ENCODE measurements around the gene ITPKA.
"Not testable (repeated sequence)": the region's sequence is repeated elsewhere in the genome, so short reads cannot be mapped to it uniquely, and the experiment has no call there.

ITPKA gene

DNA sequence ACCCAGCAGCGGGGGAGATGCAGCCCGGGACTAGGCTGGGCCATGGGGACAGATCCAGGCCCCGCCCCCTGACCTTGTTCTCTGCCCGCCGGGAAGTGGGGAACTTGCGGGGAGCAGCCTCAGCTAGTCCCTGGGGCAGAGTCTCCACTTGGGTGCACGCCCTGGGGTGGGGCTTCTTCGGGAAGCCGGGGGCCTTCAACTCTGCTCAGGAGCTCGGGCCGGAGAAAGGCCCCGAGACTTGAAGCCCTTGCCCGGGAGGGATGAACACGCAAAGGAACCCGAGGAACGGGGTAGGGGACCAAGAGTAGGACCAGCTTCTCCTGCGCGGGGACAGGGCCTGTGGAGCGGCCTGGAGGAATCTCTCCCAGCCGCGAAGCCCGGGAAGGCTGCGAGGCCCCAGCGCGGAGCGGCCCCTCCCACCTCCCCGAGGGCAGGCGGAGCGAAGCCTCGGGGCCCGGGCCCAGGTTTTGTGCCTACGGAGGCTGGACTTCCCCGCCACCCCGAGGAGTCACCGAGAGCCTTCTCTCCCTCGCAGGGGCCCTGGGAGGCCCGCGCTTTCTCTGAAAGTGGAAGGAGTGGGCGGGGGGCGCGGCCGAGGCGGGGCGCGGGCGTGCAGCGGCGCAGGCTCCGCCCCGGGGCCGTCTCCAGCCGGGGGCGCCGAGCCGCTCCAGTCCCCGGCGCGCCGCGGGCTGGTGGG, at the start of gene ITPKA:
ITPKA (plus strand) TSS at position 670 of the 697 bp plus-strand sequence. CDS start 54 bp downstream, outside the sequence.
- DNase-seq (ENCODE audit: low spot score): no peak

DNA sequence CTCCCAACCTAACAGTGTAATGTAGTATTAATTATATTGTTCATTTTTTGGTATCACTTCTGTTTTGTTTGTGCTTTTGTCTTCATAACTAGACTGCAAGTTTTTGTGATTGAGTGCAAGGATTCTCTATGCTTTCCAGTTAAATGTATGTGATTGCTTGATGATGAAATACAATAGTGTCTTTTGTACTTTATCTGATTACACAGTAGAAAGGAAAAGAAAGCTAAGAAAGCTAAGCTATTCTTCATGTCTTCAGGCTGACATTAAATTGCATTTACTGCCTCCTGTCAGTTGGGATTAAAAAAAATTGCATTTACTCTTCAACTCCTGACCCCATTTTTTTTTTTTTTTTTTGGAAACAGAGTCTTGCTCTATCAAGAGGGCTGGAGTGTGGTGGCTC, 48.3 kb upstream of the ITPKA start:
- no peak for DNase-seq (ENCODE audit: low spot score)

DNA sequence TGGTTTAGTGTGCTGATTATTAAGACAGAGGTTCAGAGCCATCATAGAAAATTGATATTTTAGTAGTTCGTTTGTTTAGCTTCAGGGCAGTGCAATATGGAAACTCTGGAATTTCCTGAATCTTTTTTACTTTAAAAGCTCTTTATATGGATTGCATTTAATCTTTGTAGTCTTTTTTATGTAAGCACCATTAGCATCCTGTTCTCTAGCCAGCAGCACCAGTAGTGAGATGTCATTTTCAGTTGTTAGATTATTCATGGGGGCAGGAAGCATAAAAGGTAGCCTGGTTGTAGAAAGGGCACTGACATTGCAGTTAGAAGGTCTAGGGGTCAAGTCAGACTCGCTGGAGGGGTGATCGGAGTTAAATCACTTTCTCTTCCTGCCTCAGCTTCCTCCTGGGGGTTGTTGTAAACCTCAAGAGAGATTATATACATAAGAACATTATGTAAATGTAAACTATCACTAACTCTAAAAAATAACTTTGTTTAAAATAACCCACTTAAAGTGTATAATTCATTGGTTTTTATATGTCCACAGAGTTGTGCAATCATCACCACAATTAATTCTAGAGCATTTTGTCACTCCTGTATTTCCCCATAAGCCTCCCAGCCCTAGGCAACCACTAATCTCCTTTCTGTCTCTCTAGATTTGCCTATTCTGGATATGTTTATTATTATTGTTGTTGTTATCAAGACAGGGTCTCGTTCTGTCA, 31.4 kb upstream of the ITPKA start:
- no peak for DNase-seq (ENCODE audit: low spot score)

DNA sequence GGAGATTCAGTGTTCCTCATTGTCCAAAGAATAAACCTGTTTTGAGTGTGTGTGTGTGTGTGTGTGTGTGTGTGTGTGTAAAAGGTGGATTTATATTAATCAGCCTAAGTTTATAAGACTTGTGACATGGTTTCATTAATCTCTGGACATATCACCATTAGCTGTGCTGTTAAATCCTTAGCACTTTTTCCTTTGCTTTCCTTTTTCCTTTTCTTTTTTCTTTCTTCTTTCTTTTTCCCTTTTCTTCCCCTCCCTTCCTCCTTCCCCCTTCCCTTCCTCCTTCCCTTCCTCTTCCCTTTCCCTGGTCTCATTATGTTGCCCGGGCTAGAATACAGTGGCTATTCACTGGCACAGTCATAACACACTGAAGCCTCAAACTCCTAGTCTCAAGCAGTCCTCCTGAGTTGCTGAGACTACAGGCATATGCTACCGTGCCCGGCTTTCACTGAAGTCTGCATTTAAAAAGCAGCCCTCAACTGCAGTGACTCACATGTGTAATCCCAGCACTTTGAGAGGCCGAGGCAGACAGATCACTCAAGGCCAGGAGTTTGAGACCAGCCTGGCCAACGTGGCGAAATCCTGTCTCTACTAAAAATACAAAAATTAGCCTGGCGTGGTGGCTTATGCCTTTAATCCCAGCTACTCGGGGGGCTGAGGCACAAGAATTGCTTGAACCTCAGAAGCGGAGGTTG, 28.6 kb upstream of the ITPKA start:
- no peak for DNase-seq (ENCODE audit: low spot score)

DNA sequence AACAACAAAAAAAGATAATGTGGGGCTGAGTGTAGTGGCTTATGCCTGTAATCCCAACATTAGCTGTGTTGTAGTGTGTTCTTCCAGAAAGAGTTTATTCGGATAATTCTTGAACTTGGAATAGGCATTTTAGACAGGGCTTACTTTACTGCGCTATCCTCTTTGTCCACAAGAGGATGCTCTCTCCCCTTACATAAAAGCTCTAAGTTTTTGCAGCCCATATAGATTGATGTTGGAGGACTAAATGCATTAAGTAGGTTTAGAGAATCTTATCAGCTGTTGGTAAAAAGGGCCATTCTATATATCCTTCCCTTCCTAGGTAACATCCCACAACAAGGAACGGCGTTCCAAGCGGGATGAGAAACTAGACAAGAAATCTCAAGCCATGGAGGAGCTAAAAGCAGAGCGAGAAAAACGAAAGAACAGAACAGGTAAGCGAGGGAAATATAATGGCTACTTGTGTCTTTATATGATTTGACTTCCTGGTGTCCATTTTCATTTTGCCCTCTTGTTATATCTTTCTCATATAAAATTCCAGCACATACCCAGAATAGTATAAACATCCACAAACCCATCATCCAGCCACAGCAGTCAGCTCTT, 27.8 kb upstream of the ITPKA start:
- peak; percentile 47 for DNase-seq (ENCODE audit: low spot score)

DNA sequence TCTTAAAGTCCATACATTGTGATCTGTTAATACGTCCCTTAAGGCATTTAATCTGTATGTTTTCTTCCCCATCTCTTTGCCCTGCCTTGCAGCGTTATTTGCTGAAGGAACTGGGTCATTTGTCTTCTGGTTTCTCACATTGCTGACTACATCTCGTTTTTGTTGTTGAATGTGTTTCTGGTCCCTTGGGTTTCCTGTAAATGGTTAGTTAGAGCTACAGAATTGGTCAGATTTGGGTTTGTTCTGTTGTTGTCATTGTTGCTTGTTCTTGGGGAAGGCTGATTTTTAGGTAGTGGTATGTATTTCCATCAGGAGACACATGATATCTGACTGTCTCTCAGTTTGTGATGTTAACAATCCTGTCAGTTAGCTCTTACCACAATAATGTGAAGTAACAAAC, 27.0 kb upstream of the ITPKA start:
- no peak for DNase-seq (ENCODE audit: low spot score)

DNA sequence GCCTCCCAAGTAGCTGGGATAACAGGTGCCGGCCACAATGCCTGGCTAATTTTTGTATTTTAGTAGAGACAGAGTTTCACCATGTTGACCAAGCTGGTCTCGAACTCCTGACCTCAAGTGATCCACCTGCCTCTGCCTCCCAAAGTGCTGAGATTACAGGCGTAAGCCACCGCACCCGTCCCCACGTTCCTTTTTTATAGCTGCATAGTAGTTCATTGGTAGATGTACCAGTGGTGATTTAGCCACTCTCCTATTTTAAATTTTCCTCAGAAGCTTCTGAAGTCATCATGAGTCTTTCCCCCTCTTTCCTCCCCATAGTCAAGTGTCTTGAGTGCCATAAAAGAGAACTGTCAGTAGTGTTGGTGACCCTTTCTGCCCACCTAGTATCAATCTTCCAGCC, 24.0 kb upstream of the ITPKA start:
- not testable (repeated sequence) for DNase-seq (ENCODE audit: low spot score)

DNA sequence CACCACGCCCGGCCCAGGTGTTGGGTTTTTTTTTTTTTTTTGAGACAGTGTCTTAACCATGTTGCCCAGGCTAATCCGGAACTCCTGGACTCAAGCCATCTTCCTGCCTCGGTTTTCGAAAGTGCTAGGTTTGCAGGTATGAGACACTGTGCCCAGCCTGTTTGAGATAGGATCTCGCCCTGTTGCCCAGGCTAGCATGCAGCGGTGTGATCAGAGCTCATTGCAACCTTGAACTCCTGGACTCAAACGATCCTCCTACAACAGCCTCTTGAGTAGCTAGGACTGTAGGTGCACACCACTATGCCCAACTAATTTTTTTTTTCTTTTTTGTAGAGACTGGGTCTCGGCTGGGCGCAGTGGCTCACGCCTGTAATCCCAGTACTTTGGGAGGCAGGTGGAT, 20.3 kb upstream of the ITPKA start:
- no peak for DNase-seq (ENCODE audit: low spot score)

DNA sequence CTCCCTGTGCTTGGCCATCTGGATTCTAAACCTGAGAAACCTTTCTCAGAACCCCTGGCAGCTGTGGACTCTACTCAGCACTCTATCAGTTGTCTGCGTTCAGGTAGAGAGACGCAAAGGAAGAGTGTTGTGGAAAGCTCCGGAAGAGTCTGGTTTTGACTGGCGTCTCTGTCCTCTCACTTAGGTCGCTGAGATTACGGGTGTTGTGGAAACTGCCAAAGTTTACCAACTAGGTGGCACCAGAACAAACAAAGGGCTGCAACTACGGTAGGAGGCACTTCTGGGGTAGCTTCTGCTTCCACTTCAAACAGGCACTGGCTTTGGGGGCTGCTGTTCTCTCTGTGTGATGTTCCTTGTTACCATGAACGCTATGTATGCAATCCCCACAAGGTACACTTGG, 19.2 kb upstream of the ITPKA start:
- DNase-seq (ENCODE audit: low spot score): no peak

DNA sequence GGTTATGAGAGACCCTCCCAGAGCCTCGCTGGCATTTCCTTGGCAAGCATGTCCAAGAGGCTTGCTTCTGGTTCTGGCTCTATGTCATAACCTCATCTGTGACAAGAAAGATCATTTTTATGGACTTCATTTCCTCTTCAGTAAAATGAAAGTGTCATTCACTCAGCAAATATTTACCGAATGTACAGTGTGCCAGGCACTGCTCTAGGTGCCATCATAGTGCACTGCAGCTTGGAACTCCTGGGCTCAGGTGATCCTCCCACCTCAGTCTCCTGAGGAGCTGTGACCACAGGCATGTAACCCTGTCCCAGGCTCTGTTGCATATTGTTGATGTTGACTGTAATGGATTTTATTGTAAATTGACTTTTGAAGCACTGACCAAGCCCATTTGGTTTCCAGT, 18.7 kb upstream of the ITPKA start:
- DNase-seq (ENCODE audit: low spot score): no peak

DNA sequence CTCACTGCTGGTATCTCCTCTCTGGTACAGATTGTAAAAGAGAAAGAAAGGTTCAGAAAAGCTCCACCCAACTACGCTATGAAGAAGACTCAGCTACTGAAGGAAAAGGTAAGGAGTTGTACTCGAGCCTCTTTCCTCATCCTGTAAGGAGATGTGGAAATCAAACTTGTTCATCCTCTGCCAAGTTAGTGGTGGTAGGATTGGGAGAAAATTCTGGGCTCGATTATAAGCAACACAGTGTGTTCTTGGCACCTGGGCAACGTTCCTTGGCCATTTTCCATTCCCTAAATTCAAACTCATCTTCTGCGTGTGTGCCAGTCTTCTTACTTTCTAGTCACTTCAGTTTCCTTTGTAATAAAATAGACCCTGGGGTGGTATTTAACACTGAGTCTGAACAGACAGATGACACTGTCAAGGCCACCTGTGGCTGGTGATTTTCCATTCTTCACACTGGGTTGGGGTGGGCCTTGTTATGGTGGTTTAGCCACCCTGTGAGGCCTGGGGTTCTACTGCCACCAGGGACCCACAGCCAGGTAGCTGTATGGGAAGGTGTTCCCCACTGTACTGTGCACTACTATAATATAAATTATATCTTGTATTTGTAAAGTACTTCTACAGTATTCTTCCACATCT, 17.1 kb upstream of the ITPKA start:
- no peak for DNase-seq (ENCODE audit: low spot score)

DNA sequence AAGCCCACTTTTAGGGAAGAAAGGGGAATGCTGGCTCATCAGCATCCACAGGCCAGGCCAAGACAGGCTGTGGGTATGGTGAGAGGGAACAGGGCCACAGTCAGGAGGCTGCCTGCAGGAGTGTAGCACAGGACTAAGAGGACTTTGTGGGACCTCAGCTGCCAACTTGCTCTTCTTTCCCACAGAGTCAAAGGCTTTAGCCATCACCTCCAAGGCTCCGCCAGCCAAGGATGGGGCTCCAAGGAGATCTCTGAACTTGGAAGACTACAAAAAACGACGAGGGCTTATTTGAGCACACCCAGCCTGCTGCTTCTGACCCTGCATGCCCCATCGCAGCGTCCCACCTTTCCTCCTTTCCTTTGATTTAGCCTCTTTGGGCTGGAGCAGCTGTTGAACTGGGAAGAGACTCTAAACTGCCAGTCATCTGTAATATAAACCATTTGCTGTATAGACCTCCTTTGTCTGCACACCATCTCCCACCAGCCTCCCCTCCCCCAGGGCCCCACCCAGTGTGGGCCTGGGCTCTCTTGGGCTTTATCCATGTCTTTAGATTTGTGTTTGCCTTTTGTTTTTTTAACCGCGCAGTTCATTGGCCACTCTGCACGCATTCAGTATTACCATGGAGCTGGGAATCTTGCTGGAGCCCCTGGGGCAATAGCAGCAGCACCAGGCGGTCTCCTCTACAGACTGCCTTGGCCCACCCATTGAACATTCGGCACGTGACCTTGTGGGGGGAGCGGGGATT, 13.1 kb upstream of the ITPKA start:
- DNase-seq (ENCODE audit: low spot score): no peak

DNA sequence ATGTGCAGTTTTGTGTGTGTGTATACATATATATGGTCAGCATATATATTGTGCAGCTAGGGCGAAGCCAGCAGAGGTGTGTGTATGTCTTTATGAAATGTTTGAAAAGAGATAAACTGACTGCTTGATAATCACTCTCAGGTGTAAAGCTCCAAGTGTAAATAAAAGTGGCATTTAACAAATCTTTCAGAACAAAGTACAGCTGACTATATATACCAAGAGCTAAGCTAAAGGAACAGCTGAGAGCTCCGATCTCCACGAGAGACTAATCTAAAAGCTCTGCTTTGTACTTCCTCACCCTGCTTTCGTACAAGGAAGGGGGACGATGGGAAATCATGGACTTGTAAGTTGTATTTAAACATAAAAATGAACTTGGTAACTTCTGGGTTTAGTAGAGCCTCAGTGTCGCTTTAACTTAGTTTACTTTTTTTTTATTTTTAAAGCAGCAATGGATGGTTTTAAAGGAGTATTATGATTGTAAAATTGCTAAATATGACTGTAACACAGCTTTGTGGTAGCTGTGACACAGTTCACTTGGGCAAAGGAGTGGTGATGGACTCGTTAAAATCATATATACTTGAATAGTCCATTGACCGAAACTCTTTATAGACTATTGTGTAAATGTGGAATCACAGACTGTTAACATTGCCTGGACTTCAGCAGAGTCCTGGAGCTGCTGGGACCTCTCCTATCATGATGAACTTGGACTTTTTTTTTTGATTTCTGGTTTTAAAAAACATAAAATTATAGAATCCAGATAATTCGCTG, 11.4 kb upstream of the ITPKA start:
- no peak for DNase-seq (ENCODE audit: low spot score)

DNA sequence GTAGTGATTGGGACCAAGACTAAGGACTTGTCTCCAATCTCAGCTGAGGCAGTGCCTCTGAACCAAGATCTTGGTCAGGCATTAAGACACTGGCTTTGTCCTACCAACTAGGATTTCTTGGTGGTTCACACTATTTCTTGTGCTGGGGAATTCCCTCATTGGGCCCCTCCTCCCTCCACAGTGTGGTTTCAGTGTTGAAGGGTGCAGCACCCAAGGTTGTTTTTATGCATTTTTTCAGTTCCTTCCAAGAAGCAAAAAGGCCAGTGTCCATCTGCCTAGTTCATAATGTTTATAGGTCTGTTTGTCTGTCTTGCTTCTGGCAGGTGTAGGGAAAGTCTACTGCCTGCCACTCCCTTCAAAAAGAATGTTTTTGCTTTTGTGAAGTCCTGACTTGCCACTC, 10.6 kb upstream of the ITPKA start:
- DNase-seq (ENCODE audit: low spot score): no peak

DNA sequence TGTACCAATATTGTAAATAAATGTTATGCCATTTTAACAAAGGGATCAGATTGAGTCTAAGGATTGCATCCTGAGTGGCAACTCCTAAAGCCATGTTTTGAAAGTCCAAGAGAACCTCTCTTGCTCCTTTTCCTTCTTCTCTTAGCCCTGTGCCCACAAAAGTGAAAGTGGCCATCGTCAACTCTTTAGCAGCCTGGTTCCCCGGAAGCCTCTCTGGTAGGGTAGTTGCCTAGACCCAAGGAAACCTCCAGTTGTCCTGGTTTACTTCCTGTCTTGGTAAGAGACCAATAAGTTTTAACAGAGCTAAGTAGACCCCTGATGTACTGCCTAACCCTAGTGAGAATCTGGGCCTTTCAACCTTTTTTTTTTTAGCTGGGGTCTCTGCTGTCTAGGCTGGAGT, 10.2 kb upstream of the ITPKA start:
- DNase-seq (ENCODE audit: low spot score): no peak

DNA sequence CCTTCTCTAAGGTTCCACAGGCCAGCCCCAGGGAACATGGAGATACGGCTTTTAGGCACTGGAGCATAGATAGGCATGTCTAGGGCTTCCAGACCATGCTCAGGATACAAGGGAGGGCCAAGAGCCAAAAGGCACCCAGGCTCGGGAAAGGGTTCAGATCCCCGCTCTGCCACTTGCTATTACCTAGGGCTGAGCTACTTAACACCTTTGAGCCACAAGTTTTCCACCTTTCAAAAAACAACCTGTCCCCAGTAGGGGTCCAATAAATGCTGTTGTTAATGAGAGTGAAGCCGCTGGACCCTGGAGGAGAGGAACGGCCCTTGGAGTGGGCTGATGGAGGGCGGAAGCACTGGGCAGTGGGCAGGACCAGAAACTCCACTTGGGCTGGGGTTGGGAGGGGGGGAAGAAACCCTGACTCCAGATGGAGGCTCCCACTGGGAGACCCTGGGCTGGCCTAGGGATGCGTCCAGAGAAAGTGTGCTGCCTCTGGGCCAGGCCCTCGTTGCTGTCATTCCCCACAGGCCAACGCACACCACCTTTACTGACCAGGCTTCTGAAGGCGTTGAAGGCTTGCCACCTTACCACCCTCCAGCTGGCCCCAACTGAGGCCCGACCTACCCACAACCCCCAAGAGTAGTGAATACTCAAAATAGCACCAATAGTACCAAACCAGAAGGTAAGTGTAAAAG, 8.6 kb upstream of the ITPKA start:
- DNase-seq (ENCODE audit: low spot score): no peak

DNA sequence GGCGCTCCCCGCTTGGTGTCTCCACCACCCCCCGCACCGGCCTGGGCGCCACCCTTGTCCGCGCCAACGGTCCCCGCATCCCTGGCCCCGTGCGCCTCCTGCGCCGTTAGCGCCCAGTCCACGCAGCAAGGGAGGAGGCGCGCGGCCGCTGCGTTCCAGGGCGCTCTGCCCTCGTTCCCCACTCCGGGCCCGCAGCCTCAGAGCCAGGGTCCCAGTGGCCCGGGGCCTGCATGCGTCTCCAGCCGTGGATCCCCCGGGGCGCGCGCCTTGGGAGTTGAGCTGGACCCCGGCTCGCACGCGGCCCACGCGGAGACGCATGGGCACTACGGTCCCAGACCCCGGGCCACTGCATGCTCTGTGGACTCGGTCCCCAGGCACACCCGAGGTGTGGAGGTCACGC, 7.4 kb upstream of the ITPKA start:
- no peak for DNase-seq (ENCODE audit: low spot score)

DNA sequence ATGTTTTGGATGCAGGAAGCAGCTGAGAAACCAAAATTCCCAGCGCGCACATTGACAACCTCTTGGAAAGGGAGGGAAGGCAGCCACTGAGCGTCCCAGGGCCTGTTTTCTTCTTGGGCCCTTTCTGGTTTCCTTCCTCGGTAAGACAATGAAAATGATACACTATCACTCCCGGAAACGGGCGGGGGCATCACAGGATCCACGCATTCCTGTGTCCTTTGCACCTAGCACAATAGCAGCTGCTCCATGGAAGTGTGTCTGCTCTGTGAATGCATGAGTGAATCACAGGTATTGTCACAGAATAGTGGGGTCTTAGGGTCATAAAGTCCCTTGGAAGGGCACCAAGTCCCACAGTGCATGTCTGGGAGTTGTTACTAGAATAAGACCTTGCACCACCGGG, 6.3 kb upstream of the ITPKA start:
- DNase-seq (ENCODE audit: low spot score): no peak

DNA sequence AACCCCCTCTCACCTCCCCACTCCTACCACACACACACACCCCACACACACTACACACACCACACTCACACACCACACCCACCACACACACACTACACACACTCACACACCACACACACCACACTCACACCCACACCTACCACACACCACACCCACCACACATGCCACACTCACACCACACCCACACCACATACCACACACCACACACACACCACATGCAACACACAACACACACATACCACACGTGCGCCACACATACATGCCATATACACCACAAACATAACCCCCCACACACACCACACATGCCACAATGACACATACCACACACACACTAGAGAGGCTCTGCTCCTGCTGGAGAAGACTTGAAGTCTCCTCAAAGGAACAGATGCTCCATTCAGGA, 5.9 kb upstream of the ITPKA start:
- DNase-seq (ENCODE audit: low spot score): no peak

DNA sequence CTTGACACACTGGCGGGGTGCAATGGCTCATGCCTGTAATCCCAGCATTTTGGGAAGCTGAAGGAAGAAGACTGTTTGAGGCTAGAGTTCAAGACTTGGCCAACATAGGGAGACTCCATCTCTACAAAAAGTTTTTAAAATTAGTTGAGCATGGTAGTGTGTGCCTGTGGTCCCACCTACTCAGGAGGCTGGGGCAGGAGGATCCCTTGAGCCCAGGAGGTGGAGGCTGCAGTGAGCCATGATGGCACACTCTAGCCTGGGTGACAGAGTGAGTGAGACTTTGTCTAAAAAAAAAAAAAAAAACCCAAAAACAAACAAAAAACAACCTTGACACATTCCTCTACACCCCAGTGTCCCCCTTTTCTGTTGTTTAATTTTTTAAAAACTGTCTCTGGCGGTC, 4.0 kb upstream of the ITPKA start:
- DNase-seq (ENCODE audit: low spot score): no peak
